GM12891 (cell line): ENCODE measurements around the gene UBE2U.

Experiments
- POLR2A ChIP-seq: IDR thresholded peaks from 2 replicates; pipeline ENCODE4 v1.6.1; 2011; ENCODE audit warnings: low read depth, low read length, control low read depth
- TAF1 ChIP-seq: IDR thresholded peaks from 2 replicates; pipeline ENCODE4 v1.6.1; 2011; ENCODE audit warnings: low read depth, low read length, control low read depth

- TF ChIP-seq POLR2A (no peak), TAF1 (no peak)
Measured at GRCh38 chr1:64243757-64244080, 40.3 kb downstream of the UBE2U start.
